Stimulated activated CD8-positive, alpha-beta memory T cell treated with anti-CD3 and anti-CD28 coated beads, Interleukin-15, amount 100 ng/mL, for 24 hours (primary cell): ENCODE measurements around the gene FTSJ1.

Source experiments
- DNase-seq: peaks from one replicate; pipeline ENCODE4 v3.0.0-alpha.2; 2020; ENCODE audit warnings: low read depth

The FTSJ1 gene

DNA sequence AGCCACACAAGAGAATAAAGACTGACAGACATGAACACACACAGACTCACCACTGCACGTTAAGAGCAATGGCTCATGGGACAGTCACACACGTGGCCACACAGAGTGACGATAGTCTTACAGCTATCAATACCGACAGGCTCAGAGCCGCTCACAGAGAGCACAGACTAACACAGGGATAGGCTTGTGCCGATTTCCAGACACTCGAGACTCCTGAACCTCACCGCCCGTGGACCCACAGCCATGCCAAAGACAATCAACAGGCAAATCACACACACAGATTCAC, 5.2 kb upstream of the FTSJ1 start:
- no peak for DNase-seq

DNA sequence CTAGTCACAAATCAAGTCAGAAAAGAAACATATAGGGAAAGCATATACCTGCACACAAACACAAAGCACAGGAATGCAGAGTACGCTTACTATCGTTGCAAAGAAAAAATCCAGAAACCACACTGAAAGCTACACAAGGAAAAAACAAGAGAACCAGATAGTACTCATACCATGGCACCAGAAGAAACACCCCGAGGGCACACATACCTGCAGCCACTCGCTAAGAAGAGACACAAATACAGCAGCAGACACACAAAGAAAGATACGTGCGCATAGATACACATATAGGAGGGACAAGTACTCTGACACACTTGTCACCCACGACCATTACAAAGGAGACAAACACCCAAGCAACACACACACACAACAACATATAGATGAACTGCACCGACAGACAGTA, 4.5 kb upstream of the FTSJ1 start:
- DNase-seq: no peak

DNA sequence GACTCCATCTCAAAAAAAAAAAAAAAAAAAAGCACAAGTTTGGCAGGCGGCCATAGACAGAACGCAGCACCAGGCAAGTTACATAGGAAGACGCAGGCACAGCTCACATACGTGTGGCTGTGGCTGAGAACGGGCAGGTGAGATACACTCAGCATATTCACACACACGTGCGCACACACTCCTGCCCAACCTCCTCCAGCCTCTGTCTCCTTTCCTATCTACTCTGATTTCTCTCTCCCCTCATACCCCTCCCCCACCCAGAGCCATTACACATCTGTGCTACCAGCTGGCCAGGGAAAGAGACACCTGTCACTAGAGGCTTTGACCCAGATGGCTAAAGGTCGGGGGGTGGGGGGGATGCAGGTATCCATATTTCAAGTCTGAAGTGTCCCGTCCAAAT, 3.8 kb upstream of the FTSJ1 start:
- DNase-seq: no peak

DNA sequence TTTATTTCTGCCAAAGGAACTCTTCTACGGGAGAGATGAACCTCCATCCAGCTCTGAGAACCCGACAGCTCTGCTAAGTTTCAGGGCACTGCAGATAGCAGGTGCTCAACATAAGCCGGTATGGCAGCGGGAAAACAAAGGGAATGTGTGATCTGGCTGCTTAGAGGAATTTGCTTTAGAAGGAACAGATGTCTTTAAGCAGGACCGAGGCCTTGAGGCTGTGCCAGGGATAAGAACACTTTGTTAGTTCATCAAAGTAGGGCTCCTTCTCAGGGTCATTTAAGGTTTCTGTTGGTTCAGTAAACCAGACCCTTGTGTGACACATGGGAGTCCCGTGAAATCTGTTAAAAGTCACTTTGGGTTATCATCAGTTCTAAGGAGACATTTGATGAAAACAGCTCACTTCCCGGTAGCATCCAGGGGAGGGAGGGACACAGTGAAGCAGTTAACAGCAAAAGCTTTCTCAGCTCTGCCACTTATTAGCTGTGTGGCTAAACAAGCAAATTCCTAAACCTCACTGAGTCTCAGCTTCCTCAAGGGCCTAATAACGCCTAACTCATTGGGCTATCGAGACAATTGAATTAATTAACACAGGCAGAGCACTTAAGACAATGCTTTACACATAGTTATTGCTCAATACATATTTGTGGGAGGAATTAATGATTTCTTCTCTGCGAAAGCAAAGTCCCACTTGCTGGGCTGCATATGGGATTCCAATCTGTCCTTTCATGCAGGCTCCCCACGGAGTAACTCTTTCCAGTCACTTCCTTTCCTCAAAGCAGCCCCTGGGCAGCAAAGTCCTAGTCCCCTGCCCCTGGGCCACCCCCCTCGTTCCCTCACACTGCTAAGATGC, 2.9 kb upstream of the FTSJ1 start:
- no peak for DNase-seq

DNA sequence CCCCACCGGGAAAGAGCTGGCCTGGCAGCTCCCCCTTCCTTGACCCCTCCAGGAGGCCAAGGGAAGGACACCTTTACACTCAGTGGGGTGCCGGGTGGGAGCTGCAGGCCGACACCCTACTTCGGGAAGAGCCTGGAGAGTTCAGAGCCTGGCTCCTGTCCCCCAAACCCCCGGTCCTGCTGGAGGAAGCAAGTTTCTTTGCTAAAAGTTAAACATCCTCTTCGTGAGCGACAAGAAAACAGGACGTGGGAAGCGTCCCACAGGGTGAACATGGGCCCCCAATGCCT, 2.4 kb upstream of the FTSJ1 start:
- no peak for DNase-seq

DNA sequence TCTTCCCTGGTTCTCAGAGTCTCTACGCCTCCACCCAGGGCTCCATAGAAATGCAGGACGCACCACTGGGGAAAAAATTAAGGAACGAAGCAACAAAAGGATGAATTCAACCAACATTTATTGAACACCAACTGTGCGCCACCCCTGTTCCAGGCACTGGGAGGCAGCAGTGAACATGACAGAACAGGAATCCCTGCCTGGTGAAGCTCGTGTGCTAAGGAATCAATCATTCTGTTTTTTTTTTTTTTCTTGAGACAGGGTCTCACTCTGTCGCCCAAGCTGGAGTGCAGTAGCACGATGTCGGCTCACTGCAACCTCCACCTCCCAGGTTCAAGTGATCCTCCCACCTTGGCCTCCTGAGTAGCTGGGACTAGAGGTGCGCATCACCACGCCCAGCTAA, 1.9 kb upstream of the FTSJ1 start:
- DNase-seq: no peak

DNA sequence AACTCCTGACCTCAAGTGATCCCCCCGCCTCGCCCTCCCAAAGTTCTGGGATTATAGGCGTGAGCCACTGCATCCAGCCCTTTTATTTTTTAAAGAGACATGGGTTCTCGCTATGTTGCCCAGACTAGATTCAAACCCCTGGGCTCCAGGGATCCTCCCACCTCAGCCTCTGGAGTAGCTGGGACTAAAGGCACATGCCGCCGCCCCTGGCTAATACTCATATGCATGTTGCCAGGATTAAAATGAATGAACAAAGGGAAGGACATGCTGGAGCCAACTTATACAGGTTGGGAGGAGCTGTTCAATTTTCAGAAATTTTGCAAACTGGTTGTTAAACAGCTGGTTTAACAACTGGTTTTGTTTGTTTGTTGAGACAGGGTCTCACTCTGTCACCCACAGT, 1.4 kb upstream of the FTSJ1 start:
- DNase-seq: no peak

DNA sequence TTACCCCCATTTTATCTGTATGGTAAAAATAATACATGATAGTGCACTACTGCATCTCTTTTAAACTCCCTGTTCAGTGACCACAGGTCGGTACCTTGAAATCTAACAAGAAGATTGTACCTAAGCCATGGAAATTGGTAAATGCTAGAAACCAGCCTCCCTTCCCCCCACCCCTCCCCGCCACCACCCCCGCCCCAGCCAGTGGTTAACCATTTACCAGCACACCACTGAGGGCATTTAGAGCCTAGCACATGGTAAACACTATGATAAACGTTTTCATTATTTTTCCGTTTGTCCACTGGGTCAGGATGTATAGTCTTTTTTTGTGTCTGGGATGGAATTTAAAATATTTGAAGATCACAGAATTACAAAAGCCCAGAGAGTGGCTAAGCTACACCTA, 703 bp upstream of the FTSJ1 start:
- no peak for DNase-seq

DNA sequence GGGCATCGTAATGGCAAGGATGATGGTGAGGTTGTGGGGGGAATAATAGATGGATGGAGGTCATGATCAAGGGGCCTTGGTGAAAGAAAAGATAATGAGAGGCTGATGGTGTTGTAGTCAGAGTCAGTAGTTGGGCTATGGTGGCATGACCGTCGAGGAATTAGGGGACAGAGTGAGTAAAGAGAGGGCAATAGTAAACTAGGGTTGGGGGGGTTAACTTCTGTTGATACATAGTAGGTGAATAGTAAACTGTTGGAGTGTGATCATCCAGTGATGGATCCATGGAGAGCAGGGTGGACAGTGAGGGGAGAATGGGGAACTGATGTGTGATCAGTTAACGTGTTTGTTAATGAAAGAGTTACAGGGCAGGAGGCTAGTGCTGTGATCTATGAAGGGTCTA, 920 bp downstream of the FTSJ1 start:
- DNase-seq: no peak

DNA sequence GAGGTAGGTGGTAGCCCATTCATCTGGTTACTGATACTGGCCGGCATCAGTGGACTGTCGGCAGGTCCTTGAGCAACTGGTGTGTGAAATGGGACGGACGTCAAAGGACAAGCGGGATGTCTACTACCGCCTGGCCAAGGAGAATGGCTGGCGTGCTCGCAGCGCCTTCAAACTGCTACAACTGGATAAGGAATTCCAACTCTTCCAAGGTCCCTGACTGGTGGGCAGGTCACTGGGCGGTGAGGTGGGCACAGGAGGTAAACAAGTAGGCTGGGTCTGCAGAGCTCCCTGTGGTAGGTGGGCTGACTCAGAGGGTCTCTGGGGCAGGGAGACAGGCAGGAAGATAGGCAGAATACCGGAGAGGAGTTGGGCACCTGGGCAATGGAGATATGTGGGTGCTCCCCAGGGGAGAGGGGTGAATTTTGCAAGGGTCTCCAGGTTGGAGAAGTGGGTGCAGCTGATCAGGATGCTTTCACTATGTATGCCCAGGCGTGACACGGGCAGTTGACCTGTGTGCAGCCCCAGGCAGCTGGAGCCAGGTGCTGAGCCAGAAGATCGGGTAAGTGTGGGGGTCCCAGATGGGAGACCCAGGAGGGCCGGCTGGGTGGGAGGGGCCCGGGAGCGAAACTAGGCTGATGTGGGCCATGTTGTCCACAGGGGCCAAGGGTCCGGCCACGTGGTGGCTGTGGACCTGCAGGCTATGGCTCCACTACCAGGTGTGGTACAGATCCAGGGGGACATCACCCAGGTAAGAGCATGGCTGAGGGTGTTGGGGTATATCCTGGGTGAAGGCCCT, 2.2 kb downstream of the FTSJ1 start:
- DNase-seq: no peak

DNA sequence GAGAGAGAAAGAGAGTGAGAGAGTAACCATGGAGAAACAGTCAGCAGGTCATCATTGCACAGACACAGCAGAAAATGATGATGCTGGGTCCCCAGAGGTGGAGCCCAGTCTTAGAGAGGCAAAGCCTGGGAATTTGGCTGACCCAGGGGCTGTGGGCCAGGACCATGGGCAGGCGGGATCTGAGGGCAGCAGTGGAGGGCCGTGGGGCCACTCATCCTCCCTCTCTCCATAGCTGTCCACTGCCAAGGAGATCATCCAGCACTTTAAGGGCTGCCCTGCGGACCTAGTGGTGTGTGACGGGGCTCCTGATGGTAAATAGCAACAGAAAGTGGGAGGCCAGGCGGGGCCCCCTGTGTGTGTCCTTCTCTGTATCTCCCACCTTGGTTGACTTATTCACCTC, 2.8 kb downstream of the FTSJ1 start:
- DNase-seq: no peak

DNA sequence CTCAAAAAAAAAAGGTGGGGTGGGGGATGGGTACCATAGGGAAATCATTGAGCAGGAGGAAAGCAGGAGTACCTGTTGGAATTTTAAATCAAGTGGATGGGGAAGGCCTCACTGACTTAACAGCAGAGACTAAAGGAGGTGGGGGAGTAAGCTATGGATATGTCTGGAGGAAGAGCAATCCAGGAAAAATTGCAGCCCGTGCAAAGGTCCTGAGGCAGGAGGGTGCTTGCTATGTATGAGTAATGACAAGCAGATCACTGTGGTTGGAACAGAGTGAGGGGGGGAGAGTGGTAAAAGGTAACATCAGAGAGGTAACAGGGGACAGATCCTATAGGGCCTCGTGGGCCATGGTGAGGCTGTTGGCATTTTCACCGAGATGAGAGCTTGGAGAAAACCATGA, 4.1 kb downstream of the FTSJ1 start:
- no peak for DNase-seq

DNA sequence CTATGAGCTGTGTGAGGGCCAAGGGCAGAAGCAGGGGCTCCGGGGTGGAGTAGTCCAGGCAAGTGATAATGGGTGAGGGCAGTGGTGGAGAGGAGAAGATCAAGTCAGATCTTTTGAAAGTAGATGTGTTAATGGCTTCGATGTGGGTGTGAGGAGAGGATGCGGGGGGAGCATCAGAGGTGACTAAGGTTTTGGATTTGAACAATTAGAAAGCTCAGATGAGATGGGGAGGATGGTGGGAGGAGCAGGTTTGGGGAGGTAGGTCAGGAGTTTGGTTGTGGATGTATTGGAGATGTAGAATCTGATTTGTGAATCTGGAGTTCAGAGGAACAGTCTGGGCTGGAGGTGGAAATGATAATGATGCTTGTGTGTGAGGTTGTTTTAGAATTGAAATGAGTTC, 4.6 kb downstream of the FTSJ1 start:
- no peak for DNase-seq

DNA sequence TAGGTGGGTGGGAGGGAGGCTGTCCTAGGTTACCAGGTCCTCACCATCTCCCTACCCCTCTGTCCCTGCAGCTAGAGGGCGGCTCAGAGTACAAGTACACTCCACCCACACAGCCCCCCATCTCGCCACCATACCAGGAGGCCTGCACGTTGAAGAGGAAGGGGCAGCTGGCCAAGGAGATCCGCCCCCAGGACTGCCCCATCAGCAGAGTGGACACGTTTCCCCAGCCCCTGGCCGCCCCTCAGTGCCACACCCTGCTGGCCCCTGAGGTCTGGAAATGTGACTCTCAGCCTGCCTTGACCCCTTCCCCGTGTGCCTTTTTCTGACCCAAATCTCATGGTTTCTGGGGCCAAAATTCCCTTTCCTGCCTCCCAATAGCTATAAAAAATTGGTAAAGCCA, 6.5 kb downstream of the FTSJ1 start:
- DNase-seq: no peak

DNA sequence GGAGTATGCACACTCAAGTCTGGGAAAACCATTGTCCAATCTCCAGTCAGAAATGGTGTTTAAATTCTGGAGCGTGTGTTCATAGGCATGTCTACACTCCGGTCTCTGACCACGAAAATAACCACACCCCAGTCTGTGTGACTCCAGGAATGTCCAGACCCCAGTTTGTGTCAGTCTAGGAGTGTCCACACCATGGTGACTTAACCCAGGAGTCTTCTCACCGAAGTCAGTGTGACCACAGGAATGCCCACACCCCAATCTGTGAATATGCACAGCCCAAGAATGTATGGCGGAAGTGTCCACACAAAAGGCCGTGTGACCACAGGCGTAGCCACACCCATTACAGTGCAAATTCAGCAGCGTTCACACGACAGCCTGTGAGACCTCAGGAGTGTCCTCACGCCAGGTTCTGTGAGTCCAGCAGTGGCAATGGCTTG, 11.4 kb downstream of the FTSJ1 start:
- no peak for DNase-seq

DNA sequence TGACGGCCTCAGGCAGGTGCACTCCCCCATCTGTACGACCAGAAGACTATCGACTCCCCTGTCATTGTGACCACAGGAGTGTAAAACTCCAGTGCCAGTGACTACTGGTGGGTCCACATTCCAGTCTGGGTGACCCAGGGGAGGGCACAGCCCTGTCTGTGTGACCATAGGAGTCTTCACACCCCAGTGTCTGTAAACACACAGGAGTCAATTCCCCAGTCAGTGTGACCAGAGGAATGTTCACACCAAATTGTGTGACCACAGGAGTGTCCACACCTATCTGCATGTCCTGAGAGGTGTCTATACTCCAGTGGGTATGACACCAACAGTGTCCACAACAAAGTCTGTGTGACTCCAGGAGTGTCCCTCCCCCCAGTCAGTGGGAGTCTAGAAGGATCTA, 12.0 kb downstream of the FTSJ1 start:
- no peak for DNase-seq

DNA sequence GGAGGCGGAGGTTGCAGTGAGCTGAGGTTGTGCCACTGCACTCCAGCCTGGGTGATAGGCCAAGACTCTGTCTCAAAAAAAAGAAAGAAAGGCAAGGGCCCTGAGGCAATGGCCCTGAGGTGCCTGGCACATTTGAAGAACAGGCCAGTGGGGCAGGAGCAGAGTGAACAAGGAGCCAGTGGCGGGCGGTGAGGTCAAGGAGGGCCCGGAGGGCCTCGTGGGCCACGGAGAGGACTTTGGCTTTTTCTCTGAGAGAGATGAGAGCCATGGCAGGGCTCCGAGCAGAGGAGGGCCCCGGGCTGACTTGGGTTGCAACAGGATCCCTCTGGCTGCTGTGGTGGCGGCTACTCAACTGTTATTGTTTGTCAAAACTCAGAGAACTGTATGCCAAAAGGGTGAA, 13.3 kb downstream of the FTSJ1 start:
- DNase-seq: no peak

DNA sequence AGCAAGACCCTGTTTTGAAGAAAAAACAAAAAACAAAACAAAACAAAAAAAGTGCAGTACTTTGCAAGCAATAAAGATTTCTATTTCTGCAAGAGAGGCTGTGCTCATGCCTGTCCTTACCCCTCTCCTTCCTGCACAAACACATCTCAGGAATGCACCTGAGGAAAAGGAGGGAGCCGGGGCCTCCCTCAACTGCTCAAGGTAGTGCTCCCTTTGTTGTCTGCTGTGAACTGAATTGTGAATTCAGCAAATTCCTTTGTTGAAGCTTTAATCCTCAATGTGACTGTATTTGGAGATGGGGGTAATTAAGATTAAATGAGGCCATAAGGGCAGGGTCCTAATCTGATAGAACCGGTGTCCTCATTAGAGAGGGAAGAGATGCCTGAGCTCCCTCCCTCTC, 13.9 kb downstream of the FTSJ1 start:
- no peak for DNase-seq

DNA sequence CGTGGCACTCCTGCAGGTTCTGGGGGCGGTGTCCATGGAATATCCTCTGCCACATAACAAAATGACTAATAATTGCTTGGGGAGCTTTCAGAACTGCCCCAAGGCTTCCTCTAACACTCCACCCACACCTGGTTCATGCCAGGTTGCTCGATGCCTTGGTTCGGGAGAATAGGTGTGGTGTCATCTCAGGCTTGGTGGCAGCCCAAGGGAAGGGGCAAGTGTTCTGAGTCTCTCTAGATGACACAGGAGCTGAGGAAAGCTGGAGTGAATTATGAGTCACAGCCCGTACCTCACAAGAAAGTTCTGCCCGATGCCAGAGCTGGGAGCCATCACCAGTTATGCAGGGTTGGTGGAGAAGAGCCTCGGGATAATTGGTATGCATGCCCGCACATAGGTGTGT, 14.7 kb downstream of the FTSJ1 start:
- DNase-seq: no peak

DNA sequence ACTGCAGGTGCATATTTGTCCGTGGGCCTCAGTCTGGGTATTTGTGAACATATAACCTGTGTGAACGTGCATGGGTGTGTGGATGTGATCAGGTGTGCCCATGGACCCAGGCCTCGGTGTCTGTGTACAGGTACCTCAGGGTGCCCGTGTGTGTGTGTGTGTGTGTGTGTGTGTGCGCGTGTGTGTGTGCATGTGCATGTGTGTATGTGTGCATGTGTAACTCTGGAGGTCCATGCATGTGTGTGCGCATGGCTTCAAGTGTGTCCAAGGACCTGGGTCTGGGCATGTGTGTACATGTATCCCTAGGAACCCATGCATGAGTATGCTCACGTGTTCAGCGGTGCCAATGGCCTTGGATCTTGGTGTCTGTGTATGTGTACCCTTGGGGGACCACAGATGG, 15.8 kb downstream of the FTSJ1 start:
- no peak for DNase-seq

DNA sequence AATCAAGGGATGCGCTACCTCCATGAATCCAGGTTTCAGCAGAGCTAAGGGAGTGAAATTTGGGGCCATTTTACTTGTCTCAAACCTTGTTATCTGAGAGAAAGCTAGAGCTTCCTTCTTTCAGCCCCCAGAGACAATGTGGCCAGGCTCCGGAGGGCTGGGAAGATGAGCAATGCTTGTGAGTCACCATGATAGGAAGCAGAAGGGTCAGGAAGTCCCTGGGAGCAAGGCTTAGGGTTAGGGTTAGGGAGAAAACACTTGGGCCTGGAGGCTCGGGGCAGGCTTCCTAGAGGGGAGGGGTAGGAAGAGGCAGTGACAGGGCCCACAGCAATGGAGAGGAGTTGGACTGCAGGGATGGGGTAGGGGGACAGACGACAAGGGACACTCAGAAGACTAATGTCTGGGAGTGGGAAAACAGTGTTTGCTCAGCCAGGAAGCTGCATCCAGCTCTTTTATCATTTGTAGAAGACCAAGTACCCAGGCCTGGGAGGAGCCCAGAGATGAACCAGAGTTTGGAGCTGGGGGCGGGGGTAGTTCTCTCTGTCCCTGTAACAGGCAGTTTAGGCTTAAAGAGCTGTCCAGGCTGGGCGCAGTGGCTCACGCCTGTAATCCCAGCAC, 16.4 kb downstream of the FTSJ1 start:
- DNase-seq: no peak

DNA sequence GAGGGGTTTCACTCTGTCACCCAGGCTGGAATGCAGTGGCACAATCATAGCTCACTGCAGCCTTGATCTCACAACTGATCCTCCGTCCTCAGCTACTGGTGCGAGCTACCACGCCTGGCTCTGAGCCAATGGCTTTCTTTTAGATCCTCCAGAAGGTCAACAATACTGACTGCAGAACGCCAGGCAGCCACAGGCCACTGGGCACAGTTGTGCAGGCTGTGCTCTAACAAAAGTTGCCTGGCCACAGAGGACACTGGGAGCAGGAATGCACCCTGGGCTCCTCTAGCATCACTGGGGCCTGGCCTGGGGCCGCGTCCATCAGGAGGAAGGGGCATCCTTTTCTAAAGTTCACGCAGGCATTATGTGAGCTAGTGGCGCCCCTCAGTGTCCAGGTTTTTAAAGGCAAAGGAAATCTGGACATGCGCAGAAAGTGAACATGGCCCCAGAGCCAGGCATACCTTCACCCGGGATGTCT, 17.9 kb downstream of the FTSJ1 start:
- no peak for DNase-seq

DNA sequence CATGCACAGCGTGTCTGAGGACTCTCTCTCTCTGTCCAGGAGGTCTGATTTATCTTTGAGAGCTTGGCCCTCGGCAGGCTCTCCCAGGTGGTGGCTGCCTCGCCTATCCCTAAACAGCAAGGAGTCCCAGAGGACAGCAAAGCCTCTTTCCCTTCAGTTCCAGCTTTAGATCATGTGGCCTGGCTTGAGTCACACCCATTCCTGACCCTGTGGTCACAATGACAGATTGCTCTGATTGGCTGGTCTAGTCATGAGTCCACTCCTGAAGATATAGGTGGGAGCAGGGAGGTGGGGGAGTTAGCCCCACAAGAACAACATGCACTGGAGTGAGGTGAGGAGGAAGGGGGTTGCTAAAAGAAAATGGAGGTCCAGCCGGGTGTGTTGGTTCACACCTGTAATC, 20.7 kb downstream of the FTSJ1 start:
- DNase-seq: no peak

DNA sequence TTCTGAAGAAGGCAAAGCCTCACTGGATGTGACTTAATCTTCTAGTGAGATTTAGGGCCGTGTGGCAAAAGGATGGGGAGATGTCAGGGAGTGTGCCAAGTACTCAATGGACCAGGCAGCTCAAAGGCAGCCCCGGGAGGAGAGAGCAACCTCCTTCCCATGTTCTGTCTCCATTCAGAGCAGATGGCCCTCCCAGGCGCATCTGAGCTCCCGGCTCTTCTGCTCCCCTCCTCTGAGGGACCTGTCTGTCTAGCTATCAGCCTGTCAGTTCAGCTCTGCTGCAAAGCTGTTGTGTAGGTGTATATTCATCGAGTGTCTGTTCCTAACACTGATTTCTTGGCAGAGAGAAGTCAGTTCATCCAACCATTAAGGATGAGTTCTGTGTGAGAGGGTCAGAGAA, 21.9 kb downstream of the FTSJ1 start:
- no peak for DNase-seq
